WTC11 (cell line): Measurements from ENCODE around the gene RAD21L1. TPM values are rescaled to one million over a fixed set of nuclear protein-coding genes. Genes with fewer than 3 reads are reported as not detected.

Experiments used
- CREM ChIP-seq: sonication (generic); formaldehyde crosslinking; IDR thresholded peaks from 2 replicates; pipeline ENCODE4 v1.8.1; 2022; ENCODE audit warnings: mild to moderate bottlenecking, missing genetic modification reagents, moderate library complexity
- CTCF ChIP-seq: fragments of 200-600 bp; IDR thresholded peaks from 2 replicates; pipeline ENCODE4 v1.8.0; 2022; ENCODE audit warnings: antibody characterized with exemption
- E2F1 ChIP-seq: sonication (generic); formaldehyde crosslinking; IDR thresholded peaks from 2 replicates; pipeline ENCODE4 v1.8.0; 2022; ENCODE audit warnings: mild to moderate bottlenecking, missing genetic modification reagents
- E2F5 ChIP-seq: sonication (generic); formaldehyde crosslinking; IDR thresholded peaks from 2 replicates; pipeline ENCODE4 v1.8.1; 2022; ENCODE audit warnings: mild to moderate bottlenecking, moderate library complexity, missing genetic modification reagents
- ETV6 ChIP-seq: sonication (generic); formaldehyde crosslinking; IDR thresholded peaks from 2 replicates; pipeline ENCODE4 v1.8.1; 2022; ENCODE audit warnings: mild to moderate bottlenecking, missing genetic modification reagents
- FOXP1 ChIP-seq: sonication (generic); formaldehyde crosslinking; IDR thresholded peaks from 2 replicates; pipeline ENCODE4 v1.8.0; 2022; ENCODE audit warnings: missing genetic modification reagents, mild to moderate bottlenecking, moderate library complexity, borderline replicate concordance
- HMGA2 ChIP-seq: fragments of 250-450 bp; sonication (Bioruptor Pico); IDR thresholded peaks from 2 replicates; pipeline ENCODE4 v1.4.0; 2021; ENCODE audit warnings: mild to moderate bottlenecking, moderate library complexity
- JAZF1 ChIP-seq: fragments of 250-450 bp; sonication (Bioruptor Pico); IDR thresholded peaks from 2 replicates; pipeline ENCODE4 v1.9.0; 2021; ENCODE audit warnings: moderate library complexity, mild to moderate bottlenecking, inconsistent platforms
- JUN ChIP-seq: sonication (generic); formaldehyde crosslinking; IDR thresholded peaks from 2 replicates; pipeline ENCODE4 v1.8.0; 2023; ENCODE audit warnings: mild to moderate bottlenecking, missing genetic modification reagents
- KAT7 ChIP-seq: sonication (generic); formaldehyde crosslinking; IDR thresholded peaks from 2 replicates; pipeline ENCODE4 v1.8.1; 2023; ENCODE audit warnings: missing genetic modification reagents, mild to moderate bottlenecking, borderline replicate concordance
- MAX ChIP-seq: sonication (generic); formaldehyde crosslinking; IDR thresholded peaks from 2 replicates; pipeline ENCODE4 v1.8.0; 2022; ENCODE audit warnings: mild to moderate bottlenecking, missing genetic modification reagents
- NFE2L1 ChIP-seq: sonication (generic); formaldehyde crosslinking; IDR thresholded peaks from 2 replicates; pipeline ENCODE4 v1.8.1; 2023; ENCODE audit warnings: missing genetic modification reagents
- NR3C1 ChIP-seq: sonication (generic); formaldehyde crosslinking; conservative IDR thresholded peaks from 2 replicates; pipeline ENCODE4 v1.8.1; 2023; ENCODE audit warnings: low read depth, mild to moderate bottlenecking, missing genetic modification reagents
- PRRX2 ChIP-seq: fragments of 250-450 bp; sonication (Bioruptor Pico); IDR thresholded peaks from 2 replicates; pipeline ENCODE4 v1.8.0; 2021; ENCODE audit warnings: mild to moderate bottlenecking
- TCF7 ChIP-seq: sonication (generic); formaldehyde crosslinking; IDR thresholded peaks from 2 replicates; pipeline ENCODE4 v1.8.0; 2022; ENCODE audit warnings: mild to moderate bottlenecking, low read depth, missing genetic modification reagents, moderate library complexity
- USF2 ChIP-seq: sonication (generic); formaldehyde crosslinking; IDR thresholded peaks from 2 replicates; pipeline ENCODE4 v1.8.1; 2023; ENCODE audit warnings: mild to moderate bottlenecking, missing genetic modification reagents, moderate library complexity
- ZBTB43 ChIP-seq: sonication (generic); formaldehyde crosslinking; IDR thresholded peaks from 2 replicates; pipeline ENCODE4 v1.8.1; 2023; ENCODE audit warnings: mild to moderate bottlenecking, missing genetic modification reagents
- ZNF232 ChIP-seq: sonication (generic); formaldehyde crosslinking; IDR thresholded peaks from 2 replicates; pipeline ENCODE4 v1.8.0; 2022; ENCODE audit warnings: mild to moderate bottlenecking, missing genetic modification reagents
- ZNF671 ChIP-seq: fragments of 250-450 bp; sonication (Bioruptor Pico); IDR thresholded peaks from 2 replicates; pipeline ENCODE4 v1.8.0; 2021; ENCODE audit warnings: mild to moderate bottlenecking
- total RNA-seq: library from RNA; stranded (reverse); gene quantifications from 3 replicates; pipeline ENCODE4 v1.2.3, GENCODE V29; 2021
- TF ChIP-seq, protein P1 (sequence below): sonication (generic); formaldehyde crosslinking; IDR thresholded peaks from 2 replicates; pipeline ENCODE4 v1.8.0; 2022; ENCODE audit warnings: missing genetic modification reagents
- TF ChIP-seq, protein P2 (sequence below): fragments of 250-450 bp; sonication (Bioruptor Pico); IDR thresholded peaks from 2 replicates; pipeline ENCODE4 v2.1.2; 2022; ENCODE audit warnings: mild to moderate bottlenecking, moderate library complexity
- TF ChIP-seq, protein P3 (sequence below): sonication (generic); formaldehyde crosslinking; IDR thresholded peaks from 2 replicates; pipeline ENCODE4 v1.8.1; 2022; ENCODE audit warnings: low read depth, mild to moderate bottlenecking, moderate library complexity, missing genetic modification reagents, borderline replicate concordance

Gene RAD21L1
- total RNA-seq, 1 experiment from 2014 or later, result 0.77 TPM

DNA sequence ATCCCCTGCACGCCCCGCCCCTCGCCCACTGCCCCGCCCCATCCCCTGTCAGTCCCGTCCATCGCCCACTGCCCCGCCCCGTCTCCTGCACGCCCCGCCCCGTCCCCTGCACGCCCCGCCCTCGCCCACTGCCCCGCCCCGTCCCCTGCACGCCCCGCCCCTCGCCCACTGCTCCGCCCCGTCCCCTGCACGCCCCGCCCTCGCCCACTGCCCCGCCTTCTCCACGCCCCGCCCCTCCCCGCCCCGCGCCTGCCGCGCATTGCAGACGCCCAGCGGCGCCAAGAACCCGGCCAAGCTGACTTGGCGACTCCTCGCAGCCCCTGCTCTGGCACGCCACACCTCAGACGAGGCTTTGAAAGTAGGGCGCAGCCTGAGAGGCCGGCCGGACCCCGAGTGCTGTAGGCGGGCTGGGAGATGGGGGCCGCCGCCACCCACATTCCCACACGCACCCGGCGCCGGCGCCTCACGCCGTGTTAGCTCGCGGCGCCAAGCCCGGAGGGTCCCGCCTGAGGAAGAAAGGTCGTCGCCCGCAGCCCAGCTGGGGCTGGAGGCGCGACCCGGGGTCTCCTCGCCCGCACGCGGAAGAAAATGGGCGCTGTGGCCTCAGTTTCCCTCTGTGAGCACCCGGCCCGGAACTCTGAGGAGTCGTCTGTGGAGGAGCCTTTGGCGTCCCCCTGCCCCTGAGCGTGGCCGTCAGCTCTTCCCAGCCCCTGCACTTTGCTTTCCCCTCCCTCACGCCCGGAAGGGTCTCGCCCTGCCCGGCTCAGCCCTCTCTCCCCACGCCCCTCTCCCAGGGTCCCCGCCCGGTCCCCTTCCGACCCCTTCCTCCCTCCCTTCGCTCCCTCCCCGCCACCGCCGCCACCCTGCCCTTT is at the start of gene RAD21L1 (continued):
- TF ChIP-seq, protein P1, sequence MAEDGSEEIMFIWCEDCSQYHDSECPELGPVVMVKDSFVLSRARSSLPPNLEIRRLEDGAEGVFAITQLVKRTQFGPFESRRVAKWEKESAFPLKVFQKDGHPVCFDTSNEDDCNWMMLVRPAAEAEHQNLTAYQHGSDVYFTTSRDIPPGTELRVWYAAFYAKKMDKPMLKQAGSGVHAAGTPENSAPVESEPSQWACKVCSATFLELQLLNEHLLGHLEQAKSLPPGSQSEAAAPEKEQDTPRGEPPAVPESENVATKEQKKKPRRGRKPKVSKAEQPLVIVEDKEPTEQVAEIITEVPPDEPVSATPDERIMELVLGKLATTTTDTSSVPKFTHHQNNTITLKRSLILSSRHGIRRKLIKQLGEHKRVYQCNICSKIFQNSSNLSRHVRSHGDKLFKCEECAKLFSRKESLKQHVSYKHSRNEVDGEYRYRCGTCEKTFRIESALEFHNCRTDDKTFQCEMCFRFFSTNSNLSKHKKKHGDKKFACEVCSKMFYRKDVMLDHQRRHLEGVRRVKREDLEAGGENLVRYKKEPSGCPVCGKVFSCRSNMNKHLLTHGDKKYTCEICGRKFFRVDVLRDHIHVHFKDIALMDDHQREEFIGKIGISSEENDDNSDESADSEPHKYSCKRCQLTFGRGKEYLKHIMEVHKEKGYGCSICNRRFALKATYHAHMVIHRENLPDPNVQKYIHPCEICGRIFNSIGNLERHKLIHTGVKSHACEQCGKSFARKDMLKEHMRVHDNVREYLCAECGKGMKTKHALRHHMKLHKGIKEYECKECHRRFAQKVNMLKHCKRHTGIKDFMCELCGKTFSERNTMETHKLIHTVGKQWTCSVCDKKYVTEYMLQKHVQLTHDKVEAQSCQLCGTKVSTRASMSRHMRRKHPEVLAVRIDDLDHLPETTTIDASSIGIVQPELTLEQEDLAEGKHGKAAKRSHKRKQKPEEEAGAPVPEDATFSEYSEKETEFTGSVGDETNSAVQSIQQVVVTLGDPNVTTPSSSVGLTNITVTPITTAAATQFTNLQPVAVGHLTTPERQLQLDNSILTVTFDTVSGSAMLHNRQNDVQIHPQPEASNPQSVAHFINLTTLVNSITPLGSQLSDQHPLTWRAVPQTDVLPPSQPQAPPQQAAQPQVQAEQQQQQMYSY, result no peak
- TF ChIP-seq TCF7 (CRISPR knock-in tag) (no peak), HMGA2 (CRISPR knock-in tag) (no peak), FOXP1 (peak; percentile 49; the same call in 1 of the 2 replicates), NR3C1 (CRISPR knock-in tag) (no peak), CTCF (no peak), JUN (CRISPR knock-in tag) (peak; percentile 48; the same call in 1 of the 2 replicates), CREM (CRISPR knock-in tag) (no peak), ETV6 (CRISPR knock-in tag) (no peak), KAT7 (CRISPR knock-in tag) (no peak), ZBTB43 (CRISPR knock-in tag) (no peak), NFE2L1 (CRISPR knock-in tag) (no peak), ZNF232 (no peak), ZNF671 (CRISPR knock-in tag) (no peak), USF2 (no peak), E2F5 (CRISPR knock-in tag) (peak; percentile 52; the same call in 1 of the 2 replicates), MAX (CRISPR knock-in tag) (peak; percentile 87), E2F1 (CRISPR knock-in tag) (no peak), JAZF1 (CRISPR knock-in tag) (no peak), PRRX2 (CRISPR knock-in tag) (no peak)
- TF ChIP-seq, protein P2, sequence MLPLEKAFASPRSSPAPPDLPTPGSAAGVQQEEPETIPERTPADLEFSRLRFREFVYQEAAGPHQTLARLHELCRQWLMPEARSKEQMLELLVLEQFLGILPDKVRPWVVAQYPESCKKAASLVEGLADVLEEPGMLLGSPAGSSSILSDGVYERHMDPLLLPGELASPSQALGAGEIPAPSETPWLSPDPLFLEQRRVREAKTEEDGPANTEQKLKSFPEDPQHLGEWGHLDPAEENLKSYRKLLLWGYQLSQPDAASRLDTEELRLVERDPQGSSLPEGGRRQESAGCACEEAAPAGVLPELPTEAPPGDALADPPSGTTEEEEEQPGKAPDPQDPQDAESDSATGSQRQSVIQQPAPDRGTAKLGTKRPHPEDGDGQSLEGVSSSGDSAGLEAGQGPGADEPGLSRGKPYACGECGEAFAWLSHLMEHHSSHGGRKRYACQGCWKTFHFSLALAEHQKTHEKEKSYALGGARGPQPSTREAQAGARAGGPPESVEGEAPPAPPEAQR (CRISPR knock-in tag), result no peak
- TF ChIP-seq, protein P3, sequence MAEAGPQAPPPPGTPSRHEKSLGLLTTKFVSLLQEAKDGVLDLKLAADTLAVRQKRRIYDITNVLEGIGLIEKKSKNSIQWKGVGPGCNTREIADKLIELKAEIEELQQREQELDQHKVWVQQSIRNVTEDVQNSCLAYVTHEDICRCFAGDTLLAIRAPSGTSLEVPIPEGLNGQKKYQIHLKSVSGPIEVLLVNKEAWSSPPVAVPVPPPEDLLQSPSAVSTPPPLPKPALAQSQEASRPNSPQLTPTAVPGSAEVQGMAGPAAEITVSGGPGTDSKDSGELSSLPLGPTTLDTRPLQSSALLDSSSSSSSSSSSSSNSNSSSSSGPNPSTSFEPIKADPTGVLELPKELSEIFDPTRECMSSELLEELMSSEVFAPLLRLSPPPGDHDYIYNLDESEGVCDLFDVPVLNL (CRISPR knock-in tag), result 0 out of 2 replicates have a peak, but pooled peaks have one; percentile 36
